Measurements from ENCODE around the gene CTSW.

CTSW gene

GRCh38 chr11:65906602-65907001 is 27.0 kb downstream of the CTSW start:
- no peak for DNase-seq

GRCh38 chr11:65907878-65908277 is 28.2 kb downstream of the CTSW start:
- DNase-seq = no peak

GRCh38 chr11:65911682-65912568 is 32.3 kb downstream of the CTSW start:
- DNase-seq = peak; percentile 23 to 44

DNA sequence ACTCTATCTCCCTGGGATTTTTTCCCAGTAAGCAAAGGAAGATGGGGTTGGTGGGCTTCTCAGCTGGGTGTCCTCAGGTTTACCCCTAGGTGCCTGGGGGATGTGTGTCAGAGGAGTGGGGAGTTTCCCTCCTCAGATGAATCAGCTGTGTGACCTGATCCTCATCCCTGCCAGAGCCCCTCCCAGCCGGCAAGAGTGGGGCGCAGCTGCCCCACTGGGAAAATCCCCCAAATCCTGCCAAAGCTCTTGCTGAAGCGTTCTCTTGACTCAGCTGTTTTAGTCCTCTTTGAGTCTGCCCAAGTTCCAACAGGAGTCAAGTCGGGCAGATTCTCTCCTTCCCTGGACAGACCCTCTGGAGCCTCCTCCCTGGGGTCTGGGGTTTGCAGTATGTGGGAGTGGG is 33.2 kb downstream of the CTSW start:
- no peak for DNase-seq

GRCh38 chr11:65915101-65915820 is 35.6 kb downstream of the CTSW start:
- DNase-seq = no peak

GRCh38 chr11:65915821-65916251 is 36.2 kb downstream of the CTSW start:
- DNase-seq = peak; percentile 57 to 62

GRCh38 chr11:65916391-65916790 is 36.8 kb downstream of the CTSW start:
- DNase-seq = no peak

DNA sequence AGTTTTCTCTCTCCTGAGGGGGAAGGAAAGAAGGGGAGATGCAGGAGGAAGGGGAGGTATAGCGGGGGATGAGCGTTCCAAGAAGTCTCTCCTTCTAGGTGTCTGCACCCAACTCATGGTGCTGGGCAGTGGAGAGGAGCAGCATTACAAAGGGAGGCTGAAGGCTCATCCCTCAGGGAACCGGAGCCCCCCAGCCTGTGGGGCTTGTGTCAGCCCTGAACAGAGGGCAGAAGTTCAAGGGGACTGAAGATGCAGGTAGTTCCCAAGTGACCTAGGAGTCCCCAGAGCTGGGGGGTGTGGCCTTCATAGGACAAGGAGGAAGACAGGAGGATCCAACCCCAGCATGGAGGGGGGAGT is 37.4 kb downstream of the CTSW start:
- no peak for DNase-seq

- no peak for DNase-seq
These were observed 38.0 kb downstream of the CTSW start for GRCh38 chr11:65917434-65918210.

DNA sequence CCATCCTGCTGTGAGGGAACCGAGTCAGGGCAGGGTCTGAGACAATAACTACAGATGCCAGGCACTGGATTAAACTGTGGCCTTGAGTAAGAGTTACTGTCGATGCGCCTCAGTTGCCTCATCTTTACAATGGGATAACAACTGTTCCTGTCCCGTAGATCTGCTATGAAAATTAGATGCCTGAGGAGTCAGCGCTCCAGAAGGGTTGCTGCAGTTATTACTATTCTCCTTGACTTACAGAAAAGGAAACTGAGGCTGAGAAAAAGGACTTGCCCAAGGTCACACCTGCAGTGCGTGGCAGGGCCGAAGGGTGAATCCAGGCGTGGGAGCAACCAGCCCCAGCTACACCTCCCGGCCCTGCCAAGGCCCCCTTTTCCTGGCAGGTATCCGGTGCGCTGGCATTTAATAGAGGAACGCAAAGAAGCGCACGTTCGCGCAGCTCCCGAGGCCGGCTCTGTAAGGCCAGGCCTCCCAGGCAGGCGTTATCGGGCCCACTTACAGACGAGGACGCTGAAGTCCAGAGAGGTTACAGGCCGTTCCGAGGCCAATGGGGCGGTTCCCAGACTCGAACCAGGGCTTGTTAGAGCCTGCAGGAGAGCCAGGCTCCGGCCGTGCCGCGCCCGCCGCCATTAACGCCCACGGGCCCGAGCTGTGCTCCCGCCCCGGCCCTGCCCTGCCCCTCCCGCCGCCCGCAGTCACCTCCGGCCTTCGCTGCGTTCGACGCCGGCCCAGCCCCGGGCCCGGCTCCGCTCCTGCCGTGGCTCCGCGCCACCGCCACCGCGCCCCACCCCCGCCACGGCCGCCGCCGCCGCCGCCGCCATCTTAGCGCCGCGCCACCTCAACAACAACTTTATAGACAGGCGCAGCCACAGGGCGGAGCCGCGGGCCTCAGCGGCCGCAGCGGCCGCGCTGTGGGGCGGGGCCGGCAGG is 38.8 kb downstream of the CTSW start, which contains the start of gene C11orf68:
C11orf68 (minus strand) TSS at position 852 of the 930 bp plus-strand sequence; CDS start at position 821, 31 bp downstream.
- DNase-seq = no peak

GRCh38 chr11:65919141-65919572 is 39.5 kb downstream of the CTSW start, which contains the start of gene DRAP1:
DRAP1 (plus strand) TSS chr11:65919426; CDS start chr11:65919502, 76 bp downstream.
- DNase-seq = peak; percentile 97

DNA sequence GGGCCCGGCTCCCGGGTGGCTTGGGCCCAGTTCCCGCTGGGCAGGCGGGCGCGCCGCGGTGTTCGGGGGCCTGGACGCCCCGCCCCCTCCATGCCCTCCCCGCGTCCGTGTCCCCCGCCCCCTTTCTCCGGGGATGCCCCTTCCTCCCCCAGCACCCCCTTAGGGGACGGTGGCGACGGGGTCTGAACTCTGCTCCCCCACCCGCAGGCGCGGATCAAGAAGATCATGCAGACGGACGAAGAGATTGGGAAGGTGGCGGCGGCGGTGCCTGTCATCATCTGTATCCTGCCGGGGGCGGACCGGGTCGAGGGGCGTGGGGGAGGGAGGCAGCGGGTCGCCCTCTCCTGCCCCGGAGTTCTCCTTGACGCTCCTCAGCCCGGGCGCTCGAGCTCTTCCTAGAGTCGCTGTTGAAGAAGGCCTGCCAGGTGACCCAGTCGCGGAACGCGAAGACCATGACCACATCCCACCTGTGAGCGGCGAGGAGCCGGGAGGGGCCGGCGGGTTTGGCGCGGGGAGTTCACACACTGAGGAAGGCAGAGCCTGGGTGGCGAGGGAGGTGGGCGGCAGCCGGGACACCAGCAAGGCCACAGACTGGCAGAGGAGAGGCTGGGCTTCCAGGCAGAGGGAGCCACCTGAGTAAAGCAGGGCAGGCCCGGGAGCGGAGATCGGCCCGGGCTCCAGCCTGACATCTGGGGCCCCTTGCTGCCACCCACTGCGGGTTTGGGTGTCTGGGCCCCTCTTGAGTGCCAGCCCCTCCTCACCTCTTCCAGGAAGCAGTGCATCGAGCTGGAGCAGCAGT is 40.1 kb downstream of the CTSW start:
- peak; percentile 27 to 29 for DNase-seq

DNA sequence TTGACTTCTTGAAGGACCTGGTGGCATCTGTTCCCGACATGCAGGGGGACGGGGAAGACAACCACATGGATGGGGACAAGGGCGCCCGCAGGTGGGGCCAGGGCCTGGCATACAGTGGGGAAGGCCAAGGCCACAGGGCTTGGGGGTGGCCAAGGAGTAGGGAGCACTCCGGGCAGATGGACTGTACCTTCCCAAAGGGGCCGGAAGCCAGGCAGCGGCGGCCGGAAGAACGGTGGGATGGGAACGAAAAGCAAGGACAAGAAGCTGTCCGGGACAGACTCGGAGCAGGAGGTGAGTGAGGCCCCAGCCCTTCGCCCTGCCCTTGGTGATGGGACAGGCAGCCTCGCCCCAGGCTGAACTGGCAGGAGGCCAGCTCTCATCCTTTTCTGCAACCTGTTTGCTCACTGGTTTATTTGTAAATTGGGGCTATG is 40.8 kb downstream of the CTSW start:
- DNase-seq = no peak

DNA sequence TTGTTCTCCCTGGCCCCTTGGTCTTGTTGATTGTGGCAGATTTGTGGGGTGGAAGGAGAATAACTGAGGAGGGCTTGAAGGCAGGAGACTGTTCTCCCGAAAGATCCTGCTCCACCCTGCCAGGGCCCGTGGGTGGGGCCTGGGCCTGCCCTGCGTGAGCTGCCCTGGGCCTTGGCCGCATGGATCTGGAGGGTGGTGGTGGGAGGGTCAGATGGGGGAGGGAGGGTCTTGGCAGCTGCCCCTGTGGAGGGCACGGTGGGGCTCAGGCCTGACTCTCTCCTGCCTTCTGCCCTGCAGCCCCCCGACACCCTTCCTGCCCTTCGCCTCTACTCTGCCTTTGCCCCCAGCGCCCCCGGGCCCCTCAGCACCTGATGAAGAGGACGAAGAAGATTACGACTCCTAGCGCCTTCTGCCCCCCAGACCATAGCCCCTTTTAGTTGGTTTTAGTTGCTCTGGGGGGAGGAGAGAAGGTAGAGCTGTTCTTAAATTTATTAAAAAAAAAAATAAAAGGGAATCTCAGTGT is 41.5 kb downstream of the CTSW start:
- no peak for DNase-seq

DNA sequence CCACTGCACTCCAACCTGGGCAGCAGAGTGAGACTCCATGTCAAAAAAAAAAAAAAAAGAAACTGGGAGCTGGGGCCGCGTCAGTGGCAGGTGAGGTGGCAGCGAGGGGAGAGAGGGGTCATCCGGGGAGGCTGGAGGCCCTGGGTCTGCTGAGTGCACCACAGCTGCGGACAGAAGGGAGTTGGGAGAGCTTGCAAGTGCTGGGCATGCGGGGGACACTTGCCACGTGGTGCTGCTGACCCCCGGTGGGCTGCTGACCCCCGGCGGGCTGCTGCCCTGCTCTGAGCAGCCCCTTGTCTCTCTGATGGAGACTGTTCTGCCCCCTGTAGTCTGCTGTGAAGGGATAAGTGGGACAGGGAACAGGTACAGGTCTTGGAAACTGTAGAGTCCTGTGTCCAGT is 42.2 kb downstream of the CTSW start:
- DNase-seq = no peak

GRCh38 chr11:65922565-65922964 is 42.9 kb downstream of the CTSW start:
- no peak for DNase-seq

DNA sequence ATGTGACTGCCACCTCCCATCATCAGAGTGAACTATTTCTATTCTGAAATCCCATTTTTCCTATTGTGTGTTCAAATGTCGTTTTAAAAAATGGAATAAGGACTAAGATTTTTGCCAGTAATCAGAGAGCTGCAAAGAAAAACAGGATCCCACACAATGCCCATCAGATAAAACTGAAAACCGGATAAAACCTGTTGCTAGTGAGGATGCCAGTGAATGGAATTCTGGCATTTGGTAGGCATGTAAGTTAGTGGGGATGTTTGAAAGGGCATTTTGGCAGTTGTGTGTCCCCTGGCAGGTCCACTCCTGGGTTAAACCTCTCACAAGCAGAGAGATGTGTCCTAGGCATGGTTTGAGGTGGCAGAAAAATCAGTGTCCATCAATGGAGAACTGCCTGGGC is 45.8 kb downstream of the CTSW start:
- DNase-seq = no peak

DNA sequence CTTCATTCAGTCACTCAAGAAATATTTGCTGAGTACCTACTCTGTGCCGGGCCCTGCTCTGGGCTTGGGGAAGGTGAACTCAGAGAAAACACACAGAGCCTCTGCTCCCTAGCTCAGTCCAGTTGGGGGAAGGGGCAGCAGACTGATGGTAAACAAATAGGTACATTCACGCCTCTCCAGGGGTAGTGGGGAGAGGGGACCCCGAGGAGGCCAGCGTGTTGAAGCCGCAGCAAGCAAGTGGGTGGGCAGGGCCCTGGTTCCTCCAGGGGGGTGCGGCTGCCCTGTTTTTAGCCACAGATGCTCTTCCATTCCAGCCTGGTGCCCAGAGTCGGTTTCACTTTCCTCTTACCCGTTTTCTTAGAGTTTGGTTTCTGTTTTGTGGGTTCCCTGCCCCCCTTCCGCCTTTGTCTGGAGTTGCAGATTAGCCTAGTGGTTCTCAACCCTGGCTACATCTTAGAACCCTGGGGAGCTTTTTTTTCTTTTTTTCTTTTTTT is 48.3 kb downstream of the CTSW start:
- DNase-seq = peak; percentile 35 to 41

DNA sequence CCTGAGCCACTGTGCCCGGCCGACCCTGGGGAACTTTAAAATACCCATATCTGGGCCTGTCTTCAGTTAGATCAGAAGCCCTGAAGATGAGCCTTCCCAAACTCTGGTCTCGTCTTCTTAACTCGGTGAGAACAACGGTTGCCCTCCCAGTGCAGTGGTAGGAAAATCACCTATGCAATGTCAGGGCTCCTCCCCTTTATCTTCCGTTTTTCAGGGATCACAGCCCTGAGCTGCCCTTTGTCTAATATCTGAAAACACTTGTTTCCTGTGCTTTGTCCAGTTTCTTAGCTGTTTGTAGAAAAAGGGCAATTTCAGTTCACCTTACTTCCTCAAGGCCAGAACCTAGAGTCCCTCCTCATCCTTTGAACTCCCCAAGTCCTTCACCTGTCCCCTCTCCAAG is 49.0 kb downstream of the CTSW start:
- DNase-seq = no peak

DNA sequence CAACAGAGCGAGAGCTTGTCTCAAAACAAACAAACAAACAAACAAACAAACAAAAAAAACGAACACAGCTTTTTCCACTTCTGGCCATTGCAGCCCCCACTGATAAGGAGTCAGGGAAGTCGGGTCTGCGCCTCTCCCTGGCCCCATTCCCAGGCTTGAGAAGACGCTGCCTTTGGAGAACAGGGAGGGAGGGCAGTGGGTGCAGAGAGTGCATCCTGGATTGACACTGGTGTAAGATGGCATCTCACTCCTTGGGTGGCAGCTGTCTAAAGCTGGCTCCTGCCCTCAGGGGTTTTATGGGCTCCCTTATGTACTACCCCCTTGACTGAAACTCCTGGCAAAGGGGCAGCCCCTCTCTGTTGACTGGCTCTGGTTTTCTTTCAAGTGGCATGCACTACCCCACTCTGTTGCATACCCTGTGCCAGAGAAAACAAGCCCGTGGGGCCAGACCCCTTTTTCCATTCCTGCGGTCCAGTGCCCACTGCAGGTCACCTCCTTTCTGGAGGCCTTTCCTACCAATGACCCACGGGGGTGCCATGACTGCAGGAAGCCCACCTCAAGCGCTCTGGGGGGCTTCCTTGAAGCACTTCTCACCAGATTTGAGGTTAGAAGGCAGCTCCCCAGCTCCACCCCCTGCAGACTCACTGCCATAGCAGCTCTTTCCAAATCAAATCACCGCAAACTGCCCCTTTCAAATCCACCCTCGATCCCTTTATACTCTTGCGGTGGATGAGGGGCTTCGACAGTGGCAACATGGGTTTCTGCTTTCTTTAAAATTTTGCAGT is 52.3 kb downstream of the CTSW start:
- no peak for DNase-seq
